HG02610 (cell line): ENCODE results near the gene TFB2M.
"Not testable (repeated sequence)": the region's sequence is repeated elsewhere in the genome, so short reads cannot be mapped to it uniquely, and the experiment has no call there.

Source experiments
- ATAC-seq: cut with Tn5 transposase; IDR thresholded peaks from one replicate; pipeline ENCODE4 v1.9.1; 2021; ENCODE audit warnings: mild to moderate bottlenecking, moderate library complexity; ENCODE audit not compliant: unreplicated experiment

Gene TFB2M

DNA sequence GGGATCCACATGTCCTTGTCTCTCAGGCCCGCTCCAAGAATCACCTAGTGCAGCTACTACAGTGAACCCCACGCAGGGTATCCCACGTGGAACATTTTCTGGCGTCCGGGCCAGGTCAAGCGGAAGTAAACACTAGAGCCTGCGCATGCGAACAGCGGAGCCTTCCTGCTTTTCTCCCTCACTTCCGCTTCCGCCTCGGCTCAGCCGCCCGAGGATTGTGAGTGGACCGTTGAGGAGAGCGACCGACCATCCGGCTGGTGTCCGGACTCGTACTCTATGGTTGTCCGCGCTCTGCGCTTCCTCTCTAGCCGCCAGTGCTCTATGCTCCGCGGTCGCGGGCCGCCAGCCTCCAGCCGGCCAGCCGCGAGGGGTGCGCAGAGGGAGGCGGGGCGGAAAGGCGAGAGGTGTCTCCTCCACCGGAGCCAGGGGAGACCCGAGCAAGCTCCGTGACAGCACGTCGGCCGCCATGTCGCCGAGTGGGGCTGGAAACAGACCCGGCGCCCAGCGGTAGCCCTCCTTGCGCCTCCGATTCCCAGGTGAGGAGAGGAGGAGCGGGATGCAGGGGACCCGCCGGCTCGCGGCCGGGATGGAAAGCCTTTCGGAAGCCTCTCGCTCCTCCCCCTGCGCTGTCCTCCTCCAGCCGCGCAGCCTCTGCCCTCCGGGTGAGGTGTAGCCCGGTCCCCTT is at the start of gene TFB2M, which contains the start of gene CNST:
TFB2M (minus strand) TSS at position 134 of the 685 bp plus-strand sequence; CDS start at position 11, 123 bp downstream.
CNST (plus strand) TSS at position 329 of the 685 bp plus-strand sequence. CDS start 25,107 bp downstream, outside the sequence.
- ATAC-seq = peak; percentile 94

DNA sequence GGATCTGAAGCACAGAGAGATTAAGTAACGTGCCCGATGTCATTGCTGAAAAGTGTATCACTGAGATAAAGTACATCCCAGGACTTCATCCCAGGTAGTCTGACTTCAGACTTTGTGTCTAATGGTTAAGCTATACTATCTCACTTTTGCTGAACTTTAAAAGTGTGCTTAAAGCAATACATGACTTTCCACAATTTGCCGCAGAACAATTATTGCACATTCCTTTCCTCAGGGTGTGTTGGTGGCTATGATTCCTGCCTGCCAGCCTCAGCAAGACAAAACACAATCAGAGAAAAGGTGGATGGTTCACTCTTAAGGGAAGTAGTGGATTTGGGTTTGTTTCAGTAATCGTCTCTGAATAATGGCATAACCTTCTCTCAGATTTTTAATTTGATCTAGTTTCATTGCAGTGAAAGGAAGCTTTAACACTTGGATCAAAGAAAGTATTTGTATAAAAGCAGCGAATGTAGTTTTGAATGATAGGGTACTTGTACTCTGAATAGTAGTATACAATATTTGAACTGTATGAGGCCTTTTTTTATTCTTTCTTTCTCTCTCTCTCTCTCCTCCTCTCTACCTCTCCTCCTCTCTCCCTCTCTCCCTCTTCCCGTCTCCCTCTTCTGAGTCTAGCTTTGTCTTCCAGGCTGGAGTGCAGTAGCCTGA is 47.2 kb upstream of the TFB2M start:
- ATAC-seq = no peak

DNA sequence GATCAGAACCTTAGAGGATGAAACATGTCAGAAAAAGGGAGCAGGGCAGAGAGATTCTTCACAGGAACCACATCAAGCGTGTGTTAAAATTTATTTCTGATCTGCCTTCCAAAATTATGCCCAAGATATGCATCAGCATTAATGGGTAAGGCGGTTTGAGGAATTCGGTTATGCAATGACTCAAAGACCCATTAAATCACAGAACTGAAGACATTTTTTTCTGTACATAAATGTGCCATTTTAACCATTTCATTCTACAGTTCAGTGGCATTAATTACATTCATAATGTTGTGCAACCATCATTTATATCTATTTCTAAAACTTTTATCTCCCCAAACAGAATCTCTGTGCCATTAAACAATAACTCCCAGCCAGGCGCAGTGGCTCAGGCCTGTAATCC is 43.6 kb upstream of the TFB2M start:
- ATAC-seq = no peak

GRCh38 chr1:246608616-246609376 is 42.7 kb upstream of the TFB2M start:
- peak; percentile 64 for ATAC-seq

DNA sequence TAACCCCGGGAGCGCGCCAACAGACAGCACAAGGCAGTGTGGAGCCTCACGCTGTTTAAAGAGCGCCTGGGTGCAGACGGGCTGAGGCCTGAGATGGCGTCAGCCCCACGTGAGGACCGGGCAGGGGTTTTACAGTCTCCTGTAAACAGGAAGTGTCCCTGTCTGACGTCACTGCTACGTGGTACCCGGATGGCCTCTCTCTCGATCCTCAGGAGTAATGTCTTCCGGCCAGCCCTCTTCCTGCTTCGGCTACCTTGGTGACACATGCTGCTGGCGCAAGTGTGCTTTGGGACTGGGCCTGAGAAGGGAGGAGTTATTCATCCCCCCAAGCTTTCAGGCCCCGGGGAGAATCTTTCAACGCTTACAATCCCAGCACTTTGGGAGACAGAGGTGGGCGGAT is 41.4 kb upstream of the TFB2M start:
- no peak for ATAC-seq

DNA sequence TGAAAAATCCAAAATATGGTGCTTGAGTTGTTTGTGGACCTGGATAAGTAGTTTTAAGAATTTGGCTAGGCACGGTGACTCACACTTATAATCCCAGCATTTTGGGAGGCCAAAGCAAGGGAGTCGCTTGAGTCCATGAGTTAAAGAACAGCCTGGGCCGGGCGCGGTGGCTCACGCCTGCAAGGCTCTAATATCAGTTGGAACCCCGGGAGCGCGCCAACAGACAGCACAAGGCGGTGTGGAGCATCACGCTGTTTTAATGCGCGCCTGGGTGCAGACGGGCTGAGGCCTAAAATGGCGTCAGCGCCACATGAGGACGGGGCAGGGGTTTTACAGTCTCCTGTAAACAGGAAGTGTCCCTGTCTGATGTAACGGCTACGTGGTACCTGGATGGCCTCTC is 39.2 kb upstream of the TFB2M start:
- ATAC-seq = not testable (repeated sequence)

DNA sequence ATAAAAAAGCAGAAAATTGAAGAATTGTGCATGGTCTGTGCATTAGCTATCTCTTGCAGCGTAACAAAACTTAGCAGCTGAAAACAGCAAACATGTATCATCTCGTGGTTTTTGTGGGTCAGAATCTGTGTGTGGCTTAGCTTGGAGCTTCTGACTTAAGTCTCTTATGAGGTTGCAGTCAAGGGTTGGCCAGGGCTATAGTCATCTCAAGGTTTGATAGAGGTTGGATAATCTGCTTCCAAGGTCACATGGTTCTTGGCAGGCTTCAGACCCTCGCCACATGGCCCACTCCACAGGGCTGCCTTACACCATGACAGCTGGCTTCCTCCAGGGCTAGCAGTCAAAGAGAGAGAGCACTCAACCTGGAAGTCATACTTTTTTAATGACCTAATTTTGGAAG is 36.1 kb upstream of the TFB2M start:
- ATAC-seq = peak; percentile 63

DNA sequence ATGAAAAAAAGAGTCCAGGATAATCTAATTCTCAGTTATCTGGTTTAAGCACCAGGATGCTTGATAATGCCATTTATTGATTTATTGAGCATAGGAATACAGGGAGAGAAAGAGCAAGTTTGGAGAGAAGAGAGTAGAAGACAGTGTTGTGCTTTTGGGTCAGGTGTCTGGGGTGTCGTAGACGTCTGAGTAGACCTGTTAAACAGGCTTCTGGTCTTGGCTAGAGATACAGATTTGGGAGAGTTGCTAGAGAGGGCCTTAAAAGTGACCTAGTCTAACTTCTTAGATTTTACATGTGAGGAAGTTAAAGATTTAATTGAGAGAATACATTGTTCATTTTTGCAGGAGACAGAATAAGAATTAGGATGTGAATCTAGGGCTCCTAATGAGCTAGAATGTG is 34.5 kb upstream of the TFB2M start:
- no peak for ATAC-seq

GRCh38 chr1:246599315-246599714 is 33.3 kb upstream of the TFB2M start:
- ATAC-seq = no peak

GRCh38 chr1:246597971-246598370 is 31.9 kb upstream of the TFB2M start:
- ATAC-seq = no peak

DNA sequence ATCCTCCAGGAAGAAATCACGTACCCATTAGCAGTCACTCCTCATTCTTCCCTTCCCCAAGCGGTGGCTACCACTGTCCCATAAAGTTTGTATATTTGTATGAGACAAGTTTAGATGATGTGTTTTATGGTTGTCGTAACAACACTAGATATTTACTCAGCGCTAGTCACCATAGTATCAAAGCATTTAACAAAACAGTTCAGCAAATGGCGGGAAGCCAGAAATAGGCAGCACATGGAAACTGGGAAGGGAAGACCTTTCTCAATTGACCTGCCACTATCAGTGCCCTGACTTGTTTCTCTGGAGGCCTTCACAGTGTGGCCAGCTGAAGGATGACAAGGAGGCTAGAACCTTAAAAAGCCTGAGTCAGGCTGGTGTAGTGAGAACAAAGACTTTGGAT is 31.3 kb upstream of the TFB2M start:
- ATAC-seq = no peak

DNA sequence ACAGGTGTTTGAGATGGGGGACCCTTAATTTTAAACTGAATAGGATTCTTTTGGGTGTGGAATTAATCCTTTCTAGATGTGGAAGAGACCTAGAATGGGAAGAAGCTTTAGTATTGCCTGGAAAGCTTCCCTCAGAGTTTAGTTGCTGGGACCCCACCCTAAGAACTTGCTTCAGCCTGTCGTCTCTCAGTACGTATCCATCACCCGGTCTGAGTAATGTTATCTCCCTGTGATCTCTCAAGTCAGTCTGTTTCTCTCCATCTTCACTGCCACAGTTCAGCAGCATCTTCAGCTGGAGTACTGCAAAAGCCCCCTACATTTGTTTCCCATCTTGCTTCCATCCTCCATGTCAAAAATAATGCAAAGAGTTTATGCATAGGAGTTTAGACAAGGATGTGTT is 29.1 kb upstream of the TFB2M start:
- no peak for ATAC-seq

- no peak for ATAC-seq
Observed at GRCh38 chr1:246592695-246593094, 26.6 kb upstream of the TFB2M start.

- no peak for ATAC-seq
Observed at GRCh38 chr1:246591958-246592357, 25.9 kb upstream of the TFB2M start.

GRCh38 chr1:246591504-246591903 is 25.4 kb upstream of the TFB2M start:
- ATAC-seq = peak; percentile 97

GRCh38 chr1:246591047-246591446 is 25.0 kb upstream of the TFB2M start:
- peak; percentile 46 for ATAC-seq

DNA sequence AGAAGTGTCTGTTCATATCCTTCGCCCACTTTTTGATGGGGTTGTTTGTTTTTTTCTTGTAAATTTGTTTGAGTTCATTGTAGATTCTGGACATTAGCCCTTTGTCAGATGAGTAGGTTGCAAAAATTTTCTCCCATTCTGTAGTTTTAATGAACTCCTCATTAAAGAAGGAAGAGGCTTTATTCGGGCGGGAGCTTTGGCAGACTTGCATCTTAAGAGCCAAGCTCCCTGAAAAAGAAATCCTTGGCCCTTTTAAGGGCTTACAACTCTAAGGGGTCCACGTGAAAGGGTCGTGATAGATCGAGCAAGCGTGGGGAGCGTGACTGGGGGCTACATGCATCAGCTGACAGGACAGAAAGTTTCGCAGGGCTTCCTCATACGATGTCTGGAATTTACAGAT is 23.9 kb upstream of the TFB2M start:
- ATAC-seq = not testable (repeated sequence)

DNA sequence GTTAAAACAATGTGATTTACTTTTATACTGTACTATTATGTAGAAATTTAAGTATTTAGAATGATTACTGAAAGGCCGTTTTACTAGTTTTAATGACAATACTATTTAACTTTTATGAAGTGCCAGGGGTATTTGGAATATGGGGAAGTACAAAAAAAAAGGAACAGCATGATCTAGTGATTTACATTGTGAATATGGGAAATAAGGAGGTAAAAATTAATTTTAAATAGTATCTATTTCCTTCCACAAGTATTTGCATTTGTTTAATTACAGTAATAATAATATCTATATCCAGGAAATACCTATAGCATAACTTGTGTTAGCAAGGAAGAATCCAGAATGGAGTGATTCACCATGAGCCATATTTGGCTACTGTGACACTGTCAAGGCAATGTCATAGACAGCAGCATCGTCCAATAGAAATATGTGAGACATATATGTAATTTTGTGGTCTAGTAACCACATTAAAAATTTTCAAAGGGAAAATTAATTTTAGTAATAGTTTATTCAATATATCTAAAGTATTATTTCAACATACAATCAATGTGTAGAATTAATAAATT is 22.2 kb upstream of the TFB2M start:
- ATAC-seq = no peak

DNA sequence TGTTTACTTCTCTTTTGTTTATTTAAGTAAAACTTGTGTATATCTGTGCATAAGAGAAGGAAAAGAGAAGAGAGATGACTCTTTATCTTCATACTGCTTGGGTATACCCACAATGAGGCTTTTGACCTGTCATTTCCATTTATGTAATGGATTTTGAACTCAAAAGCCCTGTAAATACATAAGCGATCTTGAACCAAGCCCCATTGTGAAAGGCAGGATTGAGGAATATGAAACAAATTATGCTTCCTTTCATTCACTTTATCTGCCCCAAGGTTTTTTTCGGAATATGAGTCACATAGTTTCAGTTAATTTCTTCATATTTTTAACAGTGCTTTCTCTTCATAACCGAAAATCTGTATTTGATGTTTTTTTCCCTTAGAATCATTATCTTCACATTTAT is 21.5 kb upstream of the TFB2M start:
- ATAC-seq = no peak

GRCh38 chr1:246587032-246587431 is 21.0 kb upstream of the TFB2M start:
- ATAC-seq = no peak

GRCh38 chr1:246583448-246584185 is 17.6 kb upstream of the TFB2M start:
- no peak for ATAC-seq
